ENCODE results near the gene EGR1. TPM values are rescaled to one million over a fixed set of nuclear protein-coding genes. Genes with fewer than 3 reads are reported as not detected.

The EGR1 gene
- total RNA-seq, 1 donor from 2014 or later, result 41.6 TPM

GRCh38 chr5:138453590-138453989 lies 11.7 kb upstream of the EGR1 start:
- no peak for DNase-seq (ENCODE audit: low spot score)

GRCh38 chr5:138454121-138454520 lies 11.2 kb upstream of the EGR1 start:
- DNase-seq (ENCODE audit: low spot score), result no peak

- DNase-seq (ENCODE audit: low spot score), result no peak
Observed at GRCh38 chr5:138455232-138455930, 9.9 kb upstream of the EGR1 start.

DNA sequence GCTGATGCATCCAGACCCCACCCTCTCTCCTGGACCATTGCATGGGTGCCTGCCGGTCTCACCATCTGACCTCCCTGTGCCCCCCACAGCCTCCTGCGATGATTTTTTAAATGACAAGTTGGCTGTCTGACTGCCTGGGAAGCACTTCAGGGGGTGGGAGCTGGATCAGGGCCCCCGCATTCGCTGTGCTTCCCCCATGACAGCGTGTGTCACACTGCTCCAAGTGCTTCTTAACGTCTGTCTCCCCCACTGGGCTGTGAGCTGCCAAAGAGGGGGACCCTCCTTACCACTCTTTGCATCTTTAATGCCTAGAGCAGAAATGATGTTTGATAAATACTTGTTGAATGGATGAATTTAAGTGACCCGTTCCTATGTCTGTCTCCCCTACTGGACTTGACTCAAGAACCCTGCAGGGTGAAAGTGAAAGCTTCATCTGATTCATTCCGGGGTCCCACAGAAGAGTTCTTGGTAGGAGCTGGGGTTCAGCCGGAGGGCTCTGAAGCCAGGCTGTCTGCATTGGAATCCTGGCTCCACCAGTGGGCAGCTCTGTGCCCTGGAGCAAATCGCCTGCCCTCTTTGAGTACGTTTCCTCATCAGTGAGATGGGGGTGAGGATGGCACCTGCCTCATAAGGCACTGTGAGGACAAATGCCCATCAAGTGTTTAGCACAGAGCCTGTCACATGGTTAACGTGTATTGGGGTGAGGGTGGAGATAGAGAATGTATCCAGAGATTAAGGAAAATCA lies 7.6 kb upstream of the EGR1 start:
- no peak for DNase-seq (ENCODE audit: low spot score)

DNA sequence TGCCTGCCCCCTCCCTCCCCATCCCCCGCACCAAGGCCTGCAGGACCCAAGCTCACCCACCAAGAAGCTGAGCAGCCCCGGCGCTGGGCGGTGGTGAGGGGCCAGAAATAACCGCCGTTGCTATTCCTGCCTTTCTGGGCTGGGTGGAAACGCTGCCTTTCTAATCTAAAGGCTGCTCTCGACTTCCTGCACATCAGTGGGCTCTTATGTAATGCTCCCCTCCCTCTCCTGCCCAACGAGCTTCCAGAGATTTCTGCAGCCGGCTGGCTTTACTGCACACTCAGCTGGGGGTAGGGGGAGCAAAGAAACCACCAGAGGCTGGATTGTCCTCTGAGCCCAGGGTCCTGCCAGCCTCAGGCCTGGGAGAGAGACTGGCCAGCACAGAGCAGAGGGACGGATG lies 6.9 kb upstream of the EGR1 start:
- DNase-seq (ENCODE audit: low spot score), result no peak

- no peak for DNase-seq (ENCODE audit: low spot score)
Observed at GRCh38 chr5:138458856-138459255, 6.4 kb upstream of the EGR1 start.

- no peak for DNase-seq (ENCODE audit: low spot score)
Observed at GRCh38 chr5:138459311-138459933, 5.9 kb upstream of the EGR1 start.

GRCh38 chr5:138460032-138460693 lies 5.1 kb upstream of the EGR1 start:
- no peak for DNase-seq (ENCODE audit: low spot score)

- DNase-seq (ENCODE audit: low spot score), result no peak
Observed at GRCh38 chr5:138461343-138462125, 3.7 kb upstream of the EGR1 start.

GRCh38 chr5:138463419-138464007 lies 1.8 kb upstream of the EGR1 start:
- no peak for DNase-seq (ENCODE audit: low spot score)

DNA sequence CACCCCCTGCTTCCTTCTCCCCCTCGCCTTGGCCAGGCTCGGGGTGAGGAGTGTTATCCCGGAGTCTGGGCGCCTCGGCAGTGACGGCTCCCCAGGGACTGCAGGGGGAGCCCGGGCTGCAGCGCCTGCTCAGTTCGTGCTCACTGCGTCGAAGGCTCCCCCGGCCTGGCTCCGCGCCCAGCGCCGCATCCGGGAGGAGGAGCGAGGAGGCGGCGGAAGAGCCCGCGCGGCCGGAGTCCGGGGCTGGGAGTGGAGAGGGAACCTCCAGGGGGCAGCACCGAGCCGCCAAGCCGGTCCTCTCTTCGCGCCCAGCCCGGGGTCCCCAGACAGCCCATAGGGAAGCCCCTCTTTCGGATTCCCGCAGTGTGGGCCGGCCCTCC lies 1.3 kb upstream of the EGR1 start:
- DNase-seq (ENCODE audit: low spot score), result peak; percentile 97

DNA sequence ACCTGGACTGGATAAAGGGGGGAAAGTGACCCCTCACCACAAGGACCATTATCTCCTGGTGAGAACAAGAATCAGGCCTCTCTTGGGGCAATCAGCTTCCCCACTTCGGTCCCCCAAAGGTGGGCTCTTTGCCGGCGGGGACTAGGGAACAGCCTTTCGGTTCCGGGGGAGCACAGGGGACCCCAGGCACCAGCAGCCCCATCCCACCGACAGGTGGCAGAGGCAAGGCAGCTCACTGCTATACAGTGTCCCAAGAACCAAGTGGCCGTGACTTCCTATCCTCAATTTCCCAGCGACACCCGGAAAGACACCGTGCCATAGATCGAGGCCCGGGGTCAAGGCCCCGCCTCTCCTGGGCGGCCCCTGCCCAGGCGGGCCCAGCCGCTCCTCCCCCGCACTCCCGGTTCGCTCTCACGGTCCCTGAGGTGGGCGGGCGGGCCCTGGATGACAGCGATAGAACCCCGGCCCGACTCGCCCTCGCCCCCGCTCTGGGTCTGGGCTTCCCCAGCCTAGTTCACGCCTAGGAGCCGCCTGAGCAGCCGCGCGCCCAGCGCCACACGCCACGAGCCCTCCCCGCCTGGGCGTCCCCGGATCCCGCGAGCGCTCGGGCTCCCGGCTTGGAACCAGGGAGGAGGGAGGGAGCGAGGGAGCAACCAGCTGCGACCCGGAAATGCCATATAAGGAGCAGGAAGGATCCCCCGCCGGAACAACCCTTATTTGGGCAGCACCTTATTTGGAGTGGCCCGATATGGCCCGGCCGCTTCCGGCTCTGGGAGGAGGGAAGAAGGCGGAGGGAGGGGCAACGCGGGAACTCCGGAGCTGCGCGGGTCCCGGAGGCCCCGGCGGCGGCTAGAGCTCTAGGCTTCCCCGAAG lies 655 bp upstream of the EGR1 start:
- peak; percentile 98 for DNase-seq (ENCODE audit: low spot score)

- no peak for DNase-seq (ENCODE audit: low spot score)
Observed at GRCh38 chr5:138466125-138466899, 1.0 kb downstream of the EGR1 start.

DNA sequence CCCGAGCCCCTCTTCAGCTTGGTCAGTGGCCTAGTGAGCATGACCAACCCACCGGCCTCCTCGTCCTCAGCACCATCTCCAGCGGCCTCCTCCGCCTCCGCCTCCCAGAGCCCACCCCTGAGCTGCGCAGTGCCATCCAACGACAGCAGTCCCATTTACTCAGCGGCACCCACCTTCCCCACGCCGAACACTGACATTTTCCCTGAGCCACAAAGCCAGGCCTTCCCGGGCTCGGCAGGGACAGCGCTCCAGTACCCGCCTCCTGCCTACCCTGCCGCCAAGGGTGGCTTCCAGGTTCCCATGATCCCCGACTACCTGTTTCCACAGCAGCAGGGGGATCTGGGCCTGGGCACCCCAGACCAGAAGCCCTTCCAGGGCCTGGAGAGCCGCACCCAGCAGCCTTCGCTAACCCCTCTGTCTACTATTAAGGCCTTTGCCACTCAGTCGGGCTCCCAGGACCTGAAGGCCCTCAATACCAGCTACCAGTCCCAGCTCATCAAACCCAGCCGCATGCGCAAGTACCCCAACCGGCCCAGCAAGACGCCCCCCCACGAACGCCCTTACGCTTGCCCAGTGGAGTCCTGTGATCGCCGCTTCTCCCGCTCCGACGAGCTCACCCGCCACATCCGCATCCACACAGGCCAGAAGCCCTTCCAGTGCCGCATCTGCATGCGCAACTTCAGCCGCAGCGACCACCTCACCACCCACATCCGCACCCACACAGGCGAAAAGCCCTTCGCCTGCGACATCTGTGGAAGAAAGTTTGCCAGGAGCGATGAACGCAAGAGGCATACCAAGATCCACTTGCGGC lies 1.8 kb downstream of the EGR1 start:
- no peak for DNase-seq (ENCODE audit: low spot score)

DNA sequence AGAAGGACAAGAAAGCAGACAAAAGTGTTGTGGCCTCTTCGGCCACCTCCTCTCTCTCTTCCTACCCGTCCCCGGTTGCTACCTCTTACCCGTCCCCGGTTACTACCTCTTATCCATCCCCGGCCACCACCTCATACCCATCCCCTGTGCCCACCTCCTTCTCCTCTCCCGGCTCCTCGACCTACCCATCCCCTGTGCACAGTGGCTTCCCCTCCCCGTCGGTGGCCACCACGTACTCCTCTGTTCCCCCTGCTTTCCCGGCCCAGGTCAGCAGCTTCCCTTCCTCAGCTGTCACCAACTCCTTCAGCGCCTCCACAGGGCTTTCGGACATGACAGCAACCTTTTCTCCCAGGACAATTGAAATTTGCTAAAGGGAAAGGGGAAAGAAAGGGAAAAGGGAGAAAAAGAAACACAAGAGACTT lies 2.4 kb downstream of the EGR1 start:
- no peak for DNase-seq (ENCODE audit: low spot score)

GRCh38 chr5:138468133-138468965 lies 3.1 kb downstream of the EGR1 start:
- DNase-seq (ENCODE audit: low spot score), result no peak

DNA sequence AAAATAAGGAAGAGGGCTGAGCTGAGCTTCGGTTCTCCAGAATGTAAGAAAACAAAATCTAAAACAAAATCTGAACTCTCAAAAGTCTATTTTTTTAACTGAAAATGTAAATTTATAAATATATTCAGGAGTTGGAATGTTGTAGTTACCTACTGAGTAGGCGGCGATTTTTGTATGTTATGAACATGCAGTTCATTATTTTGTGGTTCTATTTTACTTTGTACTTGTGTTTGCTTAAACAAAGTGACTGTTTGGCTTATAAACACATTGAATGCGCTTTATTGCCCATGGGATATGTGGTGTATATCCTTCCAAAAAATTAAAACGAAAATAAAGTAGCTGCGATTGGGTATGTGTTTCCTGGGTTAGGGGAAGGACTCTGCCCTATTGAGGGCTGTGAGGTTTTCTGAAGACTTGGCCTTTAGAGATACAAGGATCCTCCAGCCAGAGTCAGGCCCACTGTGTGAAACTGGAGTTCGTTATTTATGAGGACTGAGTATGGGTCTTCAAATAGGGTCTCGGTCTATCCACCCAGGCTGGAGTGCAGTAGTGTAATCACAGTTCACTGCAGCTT lies 3.8 kb downstream of the EGR1 start:
- no peak for DNase-seq (ENCODE audit: low spot score)

Measured in ureter (tissue), 1 donor.